ENCODE results near the gene TLX2.
"Not testable (repeated sequence)": the region's sequence is repeated elsewhere in the genome, so short reads cannot be mapped to it uniquely, and the experiment has no call there.

Gene TLX2

GRCh38 chr2:74514368-74515270 is at the start of gene TLX2:
TSS of gene TLX2 (plus strand) at chr2:74514450. CDS start at chr2:74514807, 357 bp downstream.
- no peak within 1 kb of the TSS for H3K9ac ChIP-seq (ENCODE audit: low read length)
- peaks cover 20% of the 10 kb centered on the region for H3K4me1 ChIP-seq (ENCODE audit: control insufficient read depth, insufficient read depth, low read length)
- no peak within 1 kb of the TSS for H3K27ac ChIP-seq (ENCODE audit: low read depth, low read length)
- peaks cover 3% of the 10 kb centered on the region; the same call in 1 of the 2 replicates for H3K9me3 ChIP-seq (ENCODE audit: control insufficient read depth, insufficient read depth, low read depth, low read length)
- H3K4me3 ChIP-seq (ENCODE audit: low read depth, low read length): peak within 1 kb of the TSS; percentile 57
- no peaks in the 10 kb centered on the region for H3K36me3 ChIP-seq (ENCODE audit: control insufficient read depth, insufficient read depth, low read length)
- H3K27me3 ChIP-seq (ENCODE audit: control insufficient read depth, insufficient read depth, low read length): peaks cover 100% of the 10 kb centered on the region

DNA sequence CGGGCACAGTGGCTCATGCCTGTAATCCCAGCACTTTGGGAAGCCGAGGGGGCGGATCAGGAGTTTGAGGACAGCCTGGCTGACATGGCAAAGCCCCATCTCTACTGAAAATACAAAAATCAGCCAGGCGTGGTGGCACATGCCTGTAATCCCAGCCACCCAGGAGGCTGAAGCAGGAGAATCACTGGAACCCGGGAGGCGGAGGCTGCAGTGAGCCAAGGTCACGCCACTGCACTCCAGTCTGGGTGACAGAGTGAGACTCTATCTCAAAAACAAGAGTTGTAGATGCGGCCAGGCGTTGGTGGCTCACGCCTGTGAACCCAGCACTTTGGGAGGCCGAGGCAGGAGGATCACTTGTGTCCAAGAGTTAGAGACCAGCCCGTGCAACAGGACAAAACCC is 43.5 kb upstream of the TLX2 start:
- not testable (repeated sequence) for H3K4me1 ChIP-seq (ENCODE audit: control insufficient read depth, insufficient read depth, low read length); H3K27me3 ChIP-seq (ENCODE audit: control insufficient read depth, insufficient read depth, low read length); H3K4me3 ChIP-seq (ENCODE audit: low read depth, low read length); H3K27ac ChIP-seq (ENCODE audit: low read depth, low read length); H3K9ac ChIP-seq (ENCODE audit: low read length); H3K9me3 ChIP-seq (ENCODE audit: control insufficient read depth, insufficient read depth, low read depth, low read length)
- H3K36me3 ChIP-seq (ENCODE audit: control insufficient read depth, insufficient read depth, low read length): peaks cover 15% of the 10 kb centered on the region

- Histone ChIP-seq H3K9ac (ENCODE audit: low read length) (peak overlapping the region; percentile 89), H3K4me1 (ENCODE audit: control insufficient read depth, insufficient read depth, low read length) (no peaks in the 10 kb centered on the region), H3K36me3 (ENCODE audit: control insufficient read depth, insufficient read depth, low read length) (peaks cover 15% of the 10 kb centered on the region), H3K9me3 (ENCODE audit: control insufficient read depth, insufficient read depth, low read depth, low read length) (no peaks in the 10 kb centered on the region), H3K27ac (ENCODE audit: low read depth, low read length) (no peak overlapping the region), H3K4me3 (ENCODE audit: low read depth, low read length) (peak overlapping the region; percentile 86), H3K27me3 (ENCODE audit: control insufficient read depth, insufficient read depth, low read length) (no peaks in the 10 kb centered on the region)
Observed at GRCh38 chr2:74471332-74472065, 42.8 kb upstream of the TLX2 start.

GRCh38 chr2:74472086-74472944 is 41.9 kb upstream of the TLX2 start, which contains the start of gene MRPL53:
TSS of gene MRPL53 (minus strand) at chr2:74472680. CDS start at chr2:74472660, 20 bp downstream.
- Histone ChIP-seq H3K27ac (ENCODE audit: low read depth, low read length) (peak within 1 kb of the TSS; percentile 12), H3K36me3 (ENCODE audit: control insufficient read depth, insufficient read depth, low read length) (peaks cover 17% of the 10 kb centered on the region), H3K9ac (ENCODE audit: low read length) (peak within 1 kb of the TSS; percentile 89)

DNA sequence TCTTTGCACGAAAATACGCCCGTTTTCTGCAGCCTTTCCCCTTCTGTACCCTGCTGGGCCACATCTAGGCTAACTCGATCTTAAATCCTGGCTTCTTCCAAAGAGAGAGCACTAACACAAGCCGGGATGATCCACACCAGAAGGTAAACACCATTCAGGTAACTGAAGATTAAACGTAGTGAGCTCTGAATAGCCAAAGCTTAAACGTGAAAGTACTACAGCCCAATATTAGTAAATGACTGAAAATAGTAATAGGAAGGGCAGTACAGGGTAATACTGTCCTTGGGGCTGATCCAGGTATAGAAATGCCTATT is 41.3 kb upstream of the TLX2 start:
- Histone ChIP-seq H3K36me3 (ENCODE audit: control insufficient read depth, insufficient read depth, low read length) (peaks cover 21% of the 10 kb centered on the region), H3K27ac (ENCODE audit: low read depth, low read length) (peak overlapping the region; percentile 12)

More at GRCh38 chr2:74472086-74472944, 41.9 kb upstream of the TLX2 start, which contains the start of gene MRPL53:
- Histone ChIP-seq H3K9me3 (ENCODE audit: control insufficient read depth, insufficient read depth, low read depth, low read length) (no peaks in the 10 kb centered on the region), H3K4me3 (ENCODE audit: low read depth, low read length) (peak within 1 kb of the TSS; percentile 86), H3K27me3 (ENCODE audit: control insufficient read depth, insufficient read depth, low read length) (no peaks in the 10 kb centered on the region), H3K4me1 (ENCODE audit: control insufficient read depth, insufficient read depth, low read length) (no peaks in the 10 kb centered on the region)

DNA sequence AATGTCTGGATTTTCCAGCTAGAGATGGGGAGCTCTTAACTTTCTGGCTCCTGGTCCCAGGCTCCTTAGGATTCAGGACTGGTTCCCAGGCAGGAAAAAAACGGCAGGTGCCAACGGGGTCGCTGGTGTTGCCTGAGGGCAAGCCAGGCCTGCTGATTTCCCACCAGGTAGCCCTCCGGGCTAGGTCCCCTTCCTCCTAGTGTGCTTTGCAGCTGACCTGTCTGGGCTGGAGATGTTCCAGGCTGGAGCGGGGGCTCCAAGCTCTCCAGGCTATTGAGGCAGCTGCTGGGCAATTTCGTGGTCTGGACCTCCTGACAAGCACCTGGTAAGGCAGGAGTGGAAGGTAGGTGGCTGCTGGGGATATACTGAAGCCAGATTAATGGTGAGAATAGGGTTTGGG is 39.8 kb upstream of the TLX2 start:
- no peaks in the 10 kb centered on the region for H3K4me1 ChIP-seq (ENCODE audit: control insufficient read depth, insufficient read depth, low read length)
- H3K27ac ChIP-seq (ENCODE audit: low read depth, low read length): no peak overlapping the region
- H3K4me3 ChIP-seq (ENCODE audit: low read depth, low read length): no peak overlapping the region
- H3K9me3 ChIP-seq (ENCODE audit: control insufficient read depth, insufficient read depth, low read depth, low read length): no peaks in the 10 kb centered on the region
- no peak overlapping the region for H3K9ac ChIP-seq (ENCODE audit: low read length)
- H3K27me3 ChIP-seq (ENCODE audit: control insufficient read depth, insufficient read depth, low read length): no peaks in the 10 kb centered on the region
- H3K36me3 ChIP-seq (ENCODE audit: control insufficient read depth, insufficient read depth, low read length): peaks cover 21% of the 10 kb centered on the region

More for the DNA sequence above, 41.3 kb upstream of the TLX2 start:
- Histone ChIP-seq H3K9me3 (ENCODE audit: control insufficient read depth, insufficient read depth, low read depth, low read length) (no peaks in the 10 kb centered on the region), H3K9ac (ENCODE audit: low read length) (peak overlapping the region; percentile 89), H3K27me3 (ENCODE audit: control insufficient read depth, insufficient read depth, low read length) (no peaks in the 10 kb centered on the region), H3K4me3 (ENCODE audit: low read depth, low read length) (peak overlapping the region; percentile 86), H3K4me1 (ENCODE audit: control insufficient read depth, insufficient read depth, low read length) (no peaks in the 10 kb centered on the region)

DNA sequence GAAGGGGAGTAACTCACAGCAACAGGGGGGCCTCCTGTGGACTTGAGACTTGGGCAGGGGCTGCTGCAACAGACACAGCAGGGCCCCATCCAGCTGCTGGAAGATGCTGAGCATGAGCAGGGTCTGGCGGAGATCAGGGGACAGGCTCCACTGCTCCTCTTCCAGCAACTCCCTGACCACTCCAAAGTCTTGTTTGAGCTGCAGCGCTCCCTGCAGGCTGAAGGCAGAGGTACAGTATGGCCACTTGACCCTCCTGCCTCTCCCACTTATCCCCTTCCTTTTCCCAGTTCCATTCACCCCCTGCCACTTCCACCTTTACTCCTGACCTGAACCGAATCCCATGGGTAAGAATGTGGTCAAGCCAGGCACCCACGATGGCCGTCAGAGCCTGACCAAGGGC is 39.4 kb upstream of the TLX2 start:
- Histone ChIP-seq H3K36me3 (ENCODE audit: control insufficient read depth, insufficient read depth, low read length) (peaks cover 24% of the 10 kb centered on the region), H3K27me3 (ENCODE audit: control insufficient read depth, insufficient read depth, low read length) (no peaks in the 10 kb centered on the region)

DNA sequence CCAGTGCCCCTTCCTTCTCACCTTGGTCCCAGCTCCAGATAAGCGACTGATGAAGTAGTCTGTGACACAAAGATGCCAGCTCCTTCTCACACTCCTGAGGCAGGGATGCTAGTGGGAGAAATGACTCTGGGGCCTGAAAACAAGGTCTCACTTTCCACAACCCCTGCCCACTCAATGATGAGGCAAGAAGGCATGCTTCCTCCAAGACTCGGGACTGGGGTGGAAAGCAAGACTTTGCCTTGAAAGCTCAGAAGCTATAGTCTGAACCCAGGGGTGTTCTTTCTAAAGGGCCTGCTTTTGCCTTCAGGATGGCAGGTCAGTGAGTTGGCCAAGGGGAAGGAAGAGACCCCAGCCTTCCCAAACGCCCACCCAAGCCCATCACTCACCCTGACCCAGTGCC is 32.8 kb upstream of the TLX2 start:
- H3K4me3 ChIP-seq (ENCODE audit: low read depth, low read length): peak overlapping the region; percentile 96

More for the DNA sequence above, 39.4 kb upstream of the TLX2 start:
- Histone ChIP-seq H3K27ac (ENCODE audit: low read depth, low read length) (no peak overlapping the region), H3K9ac (ENCODE audit: low read length) (no peak overlapping the region), H3K9me3 (ENCODE audit: control insufficient read depth, insufficient read depth, low read depth, low read length) (no peaks in the 10 kb centered on the region), H3K4me3 (ENCODE audit: low read depth, low read length) (no peak overlapping the region), H3K4me1 (ENCODE audit: control insufficient read depth, insufficient read depth, low read length) (no peaks in the 10 kb centered on the region)

DNA sequence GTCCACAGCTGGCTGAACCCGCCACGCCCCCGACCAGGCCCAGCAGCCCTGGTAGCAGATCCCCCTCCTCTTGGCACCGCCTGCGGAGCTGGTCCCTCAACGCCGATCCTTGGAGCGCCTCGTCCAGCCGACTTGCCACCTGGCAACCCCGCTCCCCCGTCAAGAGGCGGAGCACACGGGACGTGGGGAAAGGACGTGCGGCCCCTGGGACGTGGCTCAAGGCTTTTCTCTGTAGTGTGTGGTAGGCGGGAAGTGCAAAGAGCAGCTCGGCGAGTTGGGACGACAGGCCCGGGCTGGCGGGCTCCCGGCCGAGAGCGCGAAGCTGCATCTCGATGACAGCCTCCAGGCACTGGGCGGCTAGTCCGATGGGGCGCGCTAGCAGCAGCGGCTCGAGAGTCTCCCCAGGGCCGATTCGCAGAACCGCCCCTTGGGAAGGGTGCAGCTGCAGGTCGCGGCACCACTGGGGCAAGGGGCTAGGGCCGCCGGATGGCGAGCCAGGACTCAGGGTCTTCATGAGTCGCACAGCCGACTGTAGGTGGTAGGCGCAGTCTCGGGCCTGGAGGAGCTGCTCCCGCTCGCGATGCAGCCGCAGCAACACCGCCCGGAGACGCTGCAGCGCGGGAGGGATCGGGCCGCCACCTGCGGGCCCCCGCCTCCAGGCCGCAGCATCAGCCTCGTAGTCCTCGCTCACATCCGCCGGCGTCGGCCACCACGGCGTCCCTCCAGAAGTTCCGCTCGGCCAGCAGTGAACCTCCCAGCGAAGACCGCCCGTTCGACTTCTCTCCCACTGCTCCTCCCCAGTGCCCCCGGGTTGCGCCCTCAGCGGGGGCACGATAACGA is 32.1 kb upstream of the TLX2 start:
- peaks cover 5% of the 10 kb centered on the region; the same call in 1 of the 2 replicates for H3K4me1 ChIP-seq (ENCODE audit: control insufficient read depth, insufficient read depth, low read length)
- H3K27ac ChIP-seq (ENCODE audit: low read depth, low read length): peak overlapping the region; percentile 71; the same call in 1 of the 2 replicates
- H3K36me3 ChIP-seq (ENCODE audit: control insufficient read depth, insufficient read depth, low read length): peaks cover 33% of the 10 kb centered on the region
- no peaks in the 10 kb centered on the region for H3K9me3 ChIP-seq (ENCODE audit: control insufficient read depth, insufficient read depth, low read depth, low read length)
- H3K27me3 ChIP-seq (ENCODE audit: control insufficient read depth, insufficient read depth, low read length): no peaks in the 10 kb centered on the region
- peak overlapping the region; percentile 85 for H3K9ac ChIP-seq (ENCODE audit: low read length)
- peak overlapping the region; percentile 96 for H3K4me3 ChIP-seq (ENCODE audit: low read depth, low read length)

More for the DNA sequence above, 32.8 kb upstream of the TLX2 start:
- H3K36me3 ChIP-seq (ENCODE audit: control insufficient read depth, insufficient read depth, low read length): peaks cover 30% of the 10 kb centered on the region
- peaks cover 5% of the 10 kb centered on the region; the same call in 1 of the 2 replicates for H3K4me1 ChIP-seq (ENCODE audit: control insufficient read depth, insufficient read depth, low read length)
- H3K27me3 ChIP-seq (ENCODE audit: control insufficient read depth, insufficient read depth, low read length): no peaks in the 10 kb centered on the region
- no peak overlapping the region for H3K27ac ChIP-seq (ENCODE audit: low read depth, low read length)
- no peaks in the 10 kb centered on the region for H3K9me3 ChIP-seq (ENCODE audit: control insufficient read depth, insufficient read depth, low read depth, low read length)
- peak overlapping the region; percentile 85 for H3K9ac ChIP-seq (ENCODE audit: low read length)
